Neutrophil (primary cell): ENCODE measurements around the gene SGMS1.

Experiments
- H3K27ac ChIP-seq: fragments of 200-600 bp; sonication (generic); 2 replicates; pipeline ENCODE4 v1.5.1; 2016; ENCODE audit warnings: mild to moderate bottlenecking, moderate library complexity
- H3K27me3 ChIP-seq: fragments of 200-600 bp; sonication (generic); 2 replicates; pipeline ENCODE4 v1.6.0; 2016; ENCODE audit warnings: mild to moderate bottlenecking
- H3K36me3 ChIP-seq: fragments of 200-600 bp; sonication (generic); 2 replicates; pipeline ENCODE4 v1.5.1; 2017
- H3K4me1 ChIP-seq, 2 experiments: fragments of 200-600 bp in 1 of 2; sonication (generic) in 1 of 2; 1 replicate in 1 of 2; 2 replicates in 1 of 2; pipeline versions ENCODE4 v1.5.1 to v1.6.1; 2013 to 2016; ENCODE audit warnings: low read depth in 1 of 2, low read length in 1 of 2, mild to moderate bottlenecking in 1 of 2, moderate library complexity in 1 of 2; ENCODE audit not compliant: control insufficient read depth in 1 of 2, insufficient read depth in 1 of 2
- H3K4me3 ChIP-seq, 2 experiments: fragments of 200-600 bp in 1 of 2; sonication (generic) in 1 of 2; 1 replicate in 1 of 2; 2 replicates in 1 of 2; pipeline ENCODE4 v1.5.1; 2013 to 2016; ENCODE audit warnings: low read depth in 1 of 2, low read length in 1 of 2, mild to moderate bottlenecking in 1 of 2, moderate library complexity in 1 of 2
- H3K9me3 ChIP-seq: fragments of 200-600 bp; sonication (generic); 2 replicates; pipeline ENCODE4 v1.5.1; 2016
- TF ChIP-seq, protein P1 (sequence below): fragments of 200-600 bp; sonication (generic); IDR thresholded peaks from 2 replicates; pipeline ENCODE4 v1.5.1; 2016; ENCODE audit warnings: antibody characterized with exemption

Gene SGMS1

GRCh38 chr10:50464004-50464409, 159.7 kb downstream of the SGMS1 start:
- peaks cover 55% of the 10 kb centered on the region for H3K27me3 ChIP-seq
- no peak overlapping the region for H3K27ac ChIP-seq
- H3K9me3 ChIP-seq = no peaks in the 10 kb centered on the region
- peaks cover 10 to 17% of the 10 kb centered on the region in 2 experiments for H3K4me1 ChIP-seq
- TF ChIP-seq, protein P1, sequence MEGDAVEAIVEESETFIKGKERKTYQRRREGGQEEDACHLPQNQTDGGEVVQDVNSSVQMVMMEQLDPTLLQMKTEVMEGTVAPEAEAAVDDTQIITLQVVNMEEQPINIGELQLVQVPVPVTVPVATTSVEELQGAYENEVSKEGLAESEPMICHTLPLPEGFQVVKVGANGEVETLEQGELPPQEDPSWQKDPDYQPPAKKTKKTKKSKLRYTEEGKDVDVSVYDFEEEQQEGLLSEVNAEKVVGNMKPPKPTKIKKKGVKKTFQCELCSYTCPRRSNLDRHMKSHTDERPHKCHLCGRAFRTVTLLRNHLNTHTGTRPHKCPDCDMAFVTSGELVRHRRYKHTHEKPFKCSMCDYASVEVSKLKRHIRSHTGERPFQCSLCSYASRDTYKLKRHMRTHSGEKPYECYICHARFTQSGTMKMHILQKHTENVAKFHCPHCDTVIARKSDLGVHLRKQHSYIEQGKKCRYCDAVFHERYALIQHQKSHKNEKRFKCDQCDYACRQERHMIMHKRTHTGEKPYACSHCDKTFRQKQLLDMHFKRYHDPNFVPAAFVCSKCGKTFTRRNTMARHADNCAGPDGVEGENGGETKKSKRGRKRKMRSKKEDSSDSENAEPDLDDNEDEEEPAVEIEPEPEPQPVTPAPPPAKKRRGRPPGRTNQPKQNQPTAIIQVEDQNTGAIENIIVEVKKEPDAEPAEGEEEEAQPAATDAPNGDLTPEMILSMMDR = no peak
- H3K4me3 ChIP-seq = no peak overlapping the region
- peaks cover 12% of the 10 kb centered on the region for H3K36me3 ChIP-seq

DNA sequence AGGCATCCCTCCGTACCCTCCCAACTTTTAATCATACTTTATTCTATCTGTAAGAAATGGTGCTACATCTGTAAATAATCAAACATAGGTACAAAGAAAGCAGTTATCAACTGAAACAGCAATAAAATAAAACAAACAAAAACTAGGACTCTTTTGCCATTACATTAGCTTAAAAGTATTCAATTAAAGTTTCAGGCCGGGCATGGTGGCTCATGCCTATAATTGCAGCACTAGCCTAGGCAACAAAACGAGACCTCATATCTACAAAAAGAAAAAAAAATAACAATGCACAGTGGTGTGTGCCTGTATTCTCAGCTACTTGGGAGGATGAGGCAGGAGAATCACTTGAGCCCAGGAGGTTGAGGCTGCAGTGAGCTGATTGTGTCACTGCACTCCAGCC, 161.9 kb downstream of the SGMS1 start:
- TF ChIP-seq, protein P1 = no peak
- H3K27me3 ChIP-seq = peaks cover 37% of the 10 kb centered on the region
- no peak overlapping the region for H3K4me3 ChIP-seq
- H3K9me3 ChIP-seq = no peaks in the 10 kb centered on the region
- peaks cover 12% of the 10 kb centered on the region for H3K36me3 ChIP-seq
- H3K4me1 ChIP-seq = peaks cover 7 to 25% of the 10 kb centered on the region in 2 experiments
- no peak overlapping the region for H3K27ac ChIP-seq

GRCh38 chr10:50461123-50461522, 162.6 kb downstream of the SGMS1 start:
- Histone ChIP-seq H3K4me3 (no peak overlapping the region), H3K9me3 (no peaks in the 10 kb centered on the region), H3K27ac (no peak overlapping the region), H3K36me3 (peaks cover 12% of the 10 kb centered on the region), H3K4me1 (peaks cover 7 to 25% of the 10 kb centered on the region in 2 experiments), H3K27me3 (peaks cover 37% of the 10 kb centered on the region)
- TF ChIP-seq, protein P1 = no peak

DNA sequence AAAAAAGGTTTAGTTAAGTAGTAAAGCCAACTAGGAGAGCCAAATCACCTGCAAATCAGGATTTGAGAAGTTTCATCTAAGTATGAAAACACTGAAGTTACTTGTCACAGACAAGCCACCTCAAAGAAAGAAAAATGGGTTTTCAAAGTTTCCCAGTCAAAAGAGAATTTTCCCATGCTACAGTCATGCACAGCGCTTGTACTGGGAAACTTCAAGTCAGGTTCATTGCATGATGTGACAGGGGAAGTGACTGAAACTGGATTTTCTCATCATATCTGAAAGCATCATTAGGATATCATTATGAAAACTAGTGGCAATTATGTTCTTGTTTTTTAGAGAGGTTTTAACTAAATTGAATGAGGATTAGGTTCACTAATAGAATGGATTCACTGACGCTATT, 167.0 kb downstream of the SGMS1 start:
- H3K36me3 ChIP-seq = peaks cover 12% of the 10 kb centered on the region
- peaks cover 43% of the 10 kb centered on the region for H3K27me3 ChIP-seq
- H3K4me3 ChIP-seq = no peak overlapping the region
- H3K4me1 ChIP-seq = peaks cover 0 to 12% of the 10 kb centered on the region in 2 experiments
- H3K27ac ChIP-seq = no peak overlapping the region
- H3K9me3 ChIP-seq = no peaks in the 10 kb centered on the region
- TF ChIP-seq, protein P1 = no peak

- no peaks in the 10 kb centered on the region for H3K36me3 ChIP-seq
- TF ChIP-seq, protein P1 = no peak
- peaks cover 0 to 10% of the 10 kb centered on the region in 2 experiments for H3K4me1 ChIP-seq
- H3K9me3 ChIP-seq = no peaks in the 10 kb centered on the region
- H3K27ac ChIP-seq = no peak overlapping the region
- no peak overlapping the region for H3K4me3 ChIP-seq
- peaks cover 32% of the 10 kb centered on the region for H3K27me3 ChIP-seq
Measured at GRCh38 chr10:50453940-50454339, 169.8 kb downstream of the SGMS1 start.

DNA sequence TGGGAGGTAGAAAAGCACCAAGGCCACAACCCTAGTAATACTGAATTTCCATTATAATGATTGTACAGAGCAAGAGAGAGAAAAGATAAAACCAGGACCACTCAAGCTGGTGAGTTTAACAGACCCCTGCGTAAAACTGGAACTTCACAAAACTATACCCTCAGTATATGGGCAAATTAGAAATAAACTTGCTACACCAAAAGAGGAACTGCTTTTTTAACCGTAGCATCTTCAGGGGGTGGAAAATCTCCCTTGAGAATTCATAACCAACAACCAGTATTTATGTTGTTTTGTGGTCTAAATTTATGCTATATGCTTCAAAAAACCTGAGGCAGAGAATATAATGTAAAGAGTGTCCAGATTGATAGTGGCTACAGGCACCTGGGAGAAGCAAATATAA, 171.2 kb downstream of the SGMS1 start:
- H3K36me3 ChIP-seq = no peaks in the 10 kb centered on the region
- no peak overlapping the region for H3K4me3 ChIP-seq
- peaks cover 32% of the 10 kb centered on the region for H3K27me3 ChIP-seq
- TF ChIP-seq, protein P1 = no peak
- H3K4me1 ChIP-seq = no peaks in the 10 kb centered on the region
- no peak overlapping the region for H3K27ac ChIP-seq
- H3K9me3 ChIP-seq = no peaks in the 10 kb centered on the region
